ENCODE measurements around the gene DTNB. TPM values are rescaled to one million over a fixed set of nuclear protein-coding genes. Genes with fewer than 3 reads are reported as not detected.

The DTNB gene
- total RNA-seq, 1 donor from 2014 or later, result 5.9 TPM

DNA sequence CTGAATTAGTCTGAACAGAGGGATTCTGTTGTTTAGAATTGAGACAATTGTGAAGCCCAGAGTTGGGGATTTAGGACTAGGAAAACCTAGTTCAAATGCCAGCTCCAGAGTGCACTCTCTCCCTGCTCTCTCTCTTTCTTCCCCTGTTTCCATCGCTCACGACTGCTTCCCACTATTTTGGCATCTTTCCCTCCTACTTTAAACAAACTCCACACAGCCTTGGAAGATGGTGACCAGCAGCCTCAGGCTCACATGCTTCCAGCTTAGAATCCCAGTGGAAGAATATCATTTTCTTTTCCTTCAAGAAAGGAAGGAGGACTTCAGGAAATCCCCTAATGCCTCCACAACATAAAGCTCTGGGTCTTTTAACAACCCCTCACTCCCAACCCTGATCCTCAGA, 325.5 kb downstream of the DTNB start:
- ATAC-seq, result no peak
- no peak for DNase-seq
- intact Hi-C loops (cut with micrococcal nuclease), result no loop called here

DNA sequence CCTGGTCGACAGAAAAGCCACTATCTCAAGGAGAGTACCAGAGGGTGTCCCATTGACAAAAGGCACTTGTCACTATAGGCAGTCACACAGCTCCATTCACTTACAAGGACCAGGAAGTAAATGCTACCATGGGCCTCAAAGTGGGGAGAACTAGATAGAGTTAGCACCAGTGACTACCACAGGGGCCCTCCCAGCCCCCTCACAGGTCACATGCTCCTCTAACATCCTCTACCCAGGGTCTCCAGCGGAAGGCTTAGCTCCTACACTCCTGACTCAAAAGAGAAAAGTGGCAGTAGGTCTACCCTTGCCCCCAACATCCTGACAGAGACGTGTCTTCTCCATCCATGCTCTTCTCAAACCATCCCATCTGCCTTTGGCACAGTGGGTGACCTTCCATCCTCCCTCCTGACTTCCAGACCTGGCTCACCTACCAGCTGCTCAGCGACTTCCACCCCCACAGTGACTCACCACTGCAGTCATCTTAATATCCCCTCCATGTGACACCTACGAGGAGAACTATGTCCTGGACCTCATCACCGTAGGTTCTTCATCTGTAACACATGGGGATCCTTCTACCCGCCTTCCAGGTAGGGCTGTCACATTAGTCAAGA, 326.1 kb downstream of the DTNB start:
- no peak for DNase-seq
- ATAC-seq, result no peak

DNA sequence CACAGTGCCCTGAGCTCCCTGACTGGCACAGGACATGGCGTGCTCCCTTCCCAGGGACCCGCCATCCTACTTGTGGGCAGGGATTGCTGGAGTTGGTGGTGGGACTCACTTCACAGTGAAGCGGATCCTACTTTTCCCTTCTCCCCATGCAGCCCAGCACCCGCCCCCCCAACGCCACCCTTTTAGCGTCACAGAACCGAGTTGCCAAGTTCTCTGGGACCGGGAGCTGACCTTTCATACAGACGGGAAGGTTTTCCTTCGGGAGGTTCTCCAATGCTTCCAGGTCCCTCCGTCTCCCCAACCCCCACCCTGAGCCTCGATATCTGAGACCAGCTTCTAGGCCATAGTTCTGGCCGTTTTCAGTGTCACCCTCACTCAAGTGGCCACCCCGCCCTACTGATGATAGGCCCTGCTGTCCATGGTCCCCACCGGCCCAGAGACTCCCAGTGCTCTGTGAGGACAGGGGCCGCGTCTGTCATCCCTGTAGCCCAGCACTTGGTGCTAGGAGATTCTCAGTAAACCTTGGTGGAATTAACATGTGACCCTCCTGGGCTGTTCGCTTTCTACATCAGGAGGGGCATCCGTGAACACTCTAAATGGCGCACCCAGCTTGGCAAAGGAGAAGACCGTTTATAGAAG, 330.1 kb downstream of the DTNB start:
- intact Hi-C loops (cut with micrococcal nuclease), result loop anchor here (5.0 kb wide), 1 partner anchor 34 kb away; no protein-coding TSS in a partner anchor
- DNase-seq (no peak), ATAC-seq (no peak)

More for the DNA sequence above, 326.1 kb downstream of the DTNB start:
- intact Hi-C loops (cut with micrococcal nuclease), result no loop called here

DNA sequence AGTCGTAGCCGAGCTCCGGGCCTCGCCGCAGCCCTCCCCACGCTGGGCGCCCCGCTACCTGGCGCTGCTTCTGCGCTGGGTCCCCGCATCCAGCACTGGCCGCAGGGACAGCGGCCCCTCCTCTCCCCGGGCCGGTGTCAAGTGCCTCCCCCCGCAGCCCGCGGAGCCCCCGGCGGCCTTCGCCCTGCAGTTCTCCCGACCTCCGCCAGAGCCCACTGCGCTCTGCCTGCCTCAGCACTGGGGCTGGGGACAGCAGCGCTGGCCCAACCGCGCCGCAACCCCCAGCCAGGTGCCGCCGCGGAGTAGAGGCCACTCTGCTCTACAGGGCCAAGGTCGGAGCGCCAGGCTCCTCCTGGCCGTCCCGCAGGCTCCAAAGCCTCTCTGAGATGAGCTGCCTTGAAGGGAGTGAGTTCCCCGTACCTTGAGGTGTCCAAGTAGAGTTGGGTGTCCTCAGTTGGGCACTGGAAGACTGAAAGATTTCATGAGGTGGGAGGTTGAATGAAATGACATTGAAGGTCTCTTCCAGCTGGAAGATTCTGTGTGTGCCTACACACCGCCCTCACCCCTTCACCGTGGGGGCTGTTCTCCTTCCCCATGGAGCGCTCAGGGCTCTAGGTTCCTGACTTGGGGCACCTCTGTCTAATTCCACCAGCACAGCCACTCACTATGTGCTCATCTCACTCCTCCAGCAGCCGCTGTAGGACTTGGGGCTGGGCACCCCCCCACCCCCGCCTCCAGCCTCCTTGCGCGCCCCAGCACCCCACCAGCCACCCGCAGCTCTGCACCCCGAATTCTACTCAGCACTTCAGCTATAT, 330.8 kb downstream of the DTNB start:
- peak; percentile 90 for DNase-seq
- intact Hi-C loops (cut with micrococcal nuclease), result loop anchor here (5.0 kb wide), 1 partner anchor 35 kb away; no protein-coding TSS in a partner anchor
- peak; percentile 85 for ATAC-seq

GRCh38 chr2:25341753-25342371, 331.5 kb downstream of the DTNB start, which contains the start of gene DNMT3A:
DNMT3A (minus strand) TSS chr2:25341925; CDS start chr2:25313984, 27,941 bp downstream.
- DNase-seq (peak; percentile 89), ATAC-seq (peak; percentile 46)
- intact Hi-C loops (cut with micrococcal nuclease), result loop anchor here (5.0 kb wide), 1 partner anchor 35 kb away; no protein-coding TSS in a partner anchor

- DNase-seq, result peak; percentile 67
- intact Hi-C loops (cut with micrococcal nuclease), result loop anchor here (5.0 kb wide), 1 partner anchor 36 kb away; no protein-coding TSS in a partner anchor
- ATAC-seq, result no peak
Observed at GRCh38 chr2:25341011-25341727, 332.2 kb downstream of the DTNB start.

GRCh38 chr2:25340181-25340921, 333.0 kb downstream of the DTNB start:
- ATAC-seq, result peak; percentile 15
- DNase-seq, result peak; percentile 73
- intact Hi-C loops (cut with micrococcal nuclease), result loop anchor here (5.0 kb wide), 1 partner anchor 37 kb away; no protein-coding TSS in a partner anchor

GRCh38 chr2:25339791-25340180, 333.6 kb downstream of the DTNB start:
- ATAC-seq (peak; percentile 44), DNase-seq (peak; percentile 63)
- intact Hi-C loops (cut with micrococcal nuclease), result loop anchor here (5.0 kb wide), 1 partner anchor 38 kb away; no protein-coding TSS in a partner anchor

DNA sequence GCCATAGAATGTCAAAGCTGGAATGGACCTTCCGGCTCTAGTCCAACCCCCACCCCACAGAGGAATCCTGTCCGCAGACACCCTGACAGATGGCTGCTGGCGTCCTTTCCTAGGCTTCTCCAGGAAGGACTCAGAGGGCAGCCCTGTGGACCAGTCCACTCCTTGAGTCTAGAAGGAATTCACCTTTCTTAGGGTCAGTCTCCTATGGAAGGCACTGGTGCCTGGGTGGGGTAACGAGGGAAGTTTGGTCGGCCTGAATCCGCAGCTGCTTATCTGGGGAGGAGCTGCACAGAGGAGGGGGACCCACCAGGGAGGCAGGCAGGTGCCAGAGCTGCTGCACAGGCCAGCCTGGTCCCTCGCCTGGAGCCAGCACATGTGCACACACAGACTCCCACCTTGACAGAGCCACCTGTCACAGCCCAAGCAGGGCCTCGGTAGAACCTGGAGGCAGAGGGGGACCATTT, 334.1 kb downstream of the DTNB start:
- peak; percentile 60 for DNase-seq

GRCh38 chr2:25338401-25338800, 335.0 kb downstream of the DTNB start:
- intact Hi-C loops (cut with micrococcal nuclease), result no loop called here
- DNase-seq (no peak), ATAC-seq (no peak)

More for the DNA sequence above, 334.1 kb downstream of the DTNB start:
- intact Hi-C loops (cut with micrococcal nuclease), result no loop called here
- ATAC-seq, result peak; percentile 24

GRCh38 chr2:25337891-25338290, 335.5 kb downstream of the DTNB start:
- DNase-seq (no peak), ATAC-seq (no peak)
- intact Hi-C loops (cut with micrococcal nuclease), result no loop called here

GRCh38 chr2:25337276-25337675, 336.1 kb downstream of the DTNB start:
- DNase-seq (no peak), ATAC-seq (no peak)
- intact Hi-C loops (cut with micrococcal nuclease), result no loop called here

GRCh38 chr2:25336383-25336841, 337.0 kb downstream of the DTNB start:
- DNase-seq, result no peak
- intact Hi-C loops (cut with micrococcal nuclease), result no loop called here
- no peak for ATAC-seq

DNA sequence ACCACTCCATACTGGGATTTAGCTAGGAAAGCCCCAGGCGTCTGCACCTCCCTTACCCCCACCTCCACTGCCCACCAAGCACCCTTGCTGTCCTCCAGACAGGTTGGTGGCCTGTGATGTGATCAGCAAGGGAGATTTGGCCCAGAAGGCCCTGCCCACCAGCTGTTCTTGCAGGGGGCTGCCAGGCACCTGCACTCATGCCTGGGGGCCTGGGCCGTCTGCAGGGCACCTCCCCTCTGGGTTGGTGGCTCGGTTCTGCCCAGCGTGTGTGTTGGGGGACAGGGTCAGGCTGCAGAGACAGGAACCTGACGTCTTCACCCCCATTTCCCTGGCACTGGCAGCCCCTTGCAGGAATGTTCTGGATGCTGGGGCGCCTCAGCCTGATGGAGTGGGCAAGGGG, 337.4 kb downstream of the DTNB start:
- intact Hi-C loops (cut with micrococcal nuclease), result no loop called here

DNA sequence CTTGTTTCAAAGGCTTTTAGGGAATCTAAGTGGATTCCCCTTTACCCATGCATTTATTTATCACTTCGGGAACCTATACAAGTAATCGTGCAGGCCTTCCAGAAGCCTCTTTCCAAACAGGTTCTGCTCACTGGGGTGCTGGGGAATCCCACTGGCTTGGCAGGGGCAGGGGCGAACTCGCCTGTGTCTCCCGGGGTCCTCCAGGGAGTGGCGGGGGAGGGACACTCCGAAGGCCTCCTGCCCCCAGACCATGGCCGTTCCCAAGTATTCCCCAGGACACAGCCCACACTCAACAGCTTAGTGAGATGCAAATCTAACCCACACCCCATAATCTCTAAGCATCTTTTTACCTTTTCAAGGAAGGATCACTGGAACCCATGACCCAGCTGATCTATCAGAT, 338.2 kb downstream of the DTNB start:
- intact Hi-C loops (cut with micrococcal nuclease), result no loop called here
- no peak for ATAC-seq
- DNase-seq, result no peak

More for the DNA sequence above, 337.4 kb downstream of the DTNB start:
- ATAC-seq, result no peak
- DNase-seq, result no peak

- intact Hi-C loops (cut with micrococcal nuclease), result no loop called here
- DNase-seq (no peak), ATAC-seq (no peak)
Observed at GRCh38 chr2:25334482-25334881, 338.9 kb downstream of the DTNB start.

- ATAC-seq (no peak), DNase-seq (no peak)
- intact Hi-C loops (cut with micrococcal nuclease), result no loop called here
Observed at GRCh38 chr2:25333981-25334380, 339.4 kb downstream of the DTNB start.

GRCh38 chr2:25332571-25332970, 340.8 kb downstream of the DTNB start:
- DNase-seq (peak; percentile 75), ATAC-seq (peak; percentile 84)
- intact Hi-C loops (cut with micrococcal nuclease), result no loop called here
